ENCODE measurements around the gene NR1D1. TPM values are rescaled to one million over a fixed set of nuclear protein-coding genes. Genes with fewer than 3 reads are reported as not detected.
A peak's percentile ranks its signal among the peaks of the same experiment; 100 is the strongest.

Gene NR1D1
- total RNA-seq, 1 donor from 2014 or later = 20.1 TPM

DNA sequence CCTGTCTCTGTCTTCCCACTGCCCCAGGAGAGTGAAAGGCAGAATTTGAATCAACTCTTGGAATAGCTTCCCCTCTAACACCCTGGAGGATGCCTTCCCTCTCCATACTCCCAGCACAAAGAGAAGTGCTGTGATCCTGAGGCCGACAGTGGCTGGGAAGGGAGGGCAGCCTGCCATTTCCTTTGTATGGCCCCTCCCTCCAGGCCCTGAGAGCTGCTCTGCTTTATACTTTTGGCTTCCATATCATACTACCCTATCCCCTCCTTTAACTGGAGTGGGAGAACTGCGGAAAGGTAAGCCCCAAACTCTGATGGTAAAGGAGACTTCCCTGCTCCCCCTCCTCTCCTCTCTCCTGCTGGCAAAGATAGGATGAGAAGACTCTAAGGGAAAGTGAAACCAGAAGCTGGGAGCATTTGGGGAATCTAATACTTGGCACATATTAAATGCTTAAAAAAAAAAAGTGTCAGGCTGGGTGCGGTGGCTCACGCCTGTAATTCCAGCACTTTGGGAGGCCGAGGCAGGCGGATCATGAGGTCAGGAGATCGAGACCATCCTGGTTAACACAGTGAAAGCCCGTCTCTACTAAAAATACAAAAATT, 42.1 kb downstream of the NR1D1 start:
- no peaks in the 10 kb centered on the region for H3K27me3 ChIP-seq (ENCODE audit: low read depth)
- H3K4me1 ChIP-seq = peaks cover 33% of the 10 kb centered on the region
- no peak for DNase-seq
- peak overlapping the region; percentile 7 for H3K4me3 ChIP-seq
- no peaks in the 10 kb centered on the region for H3K36me3 ChIP-seq
- peak overlapping the region; percentile 77 for H3K27ac ChIP-seq
- H3K9me3 ChIP-seq = no peaks in the 10 kb centered on the region
- intact Hi-C loops (cut with DNase I) = no loop called here
- no peak for ATAC-seq
- no peak for TF ChIP-seq CTCF (IDR thresholded peaks at IDR 0.05)

DNA sequence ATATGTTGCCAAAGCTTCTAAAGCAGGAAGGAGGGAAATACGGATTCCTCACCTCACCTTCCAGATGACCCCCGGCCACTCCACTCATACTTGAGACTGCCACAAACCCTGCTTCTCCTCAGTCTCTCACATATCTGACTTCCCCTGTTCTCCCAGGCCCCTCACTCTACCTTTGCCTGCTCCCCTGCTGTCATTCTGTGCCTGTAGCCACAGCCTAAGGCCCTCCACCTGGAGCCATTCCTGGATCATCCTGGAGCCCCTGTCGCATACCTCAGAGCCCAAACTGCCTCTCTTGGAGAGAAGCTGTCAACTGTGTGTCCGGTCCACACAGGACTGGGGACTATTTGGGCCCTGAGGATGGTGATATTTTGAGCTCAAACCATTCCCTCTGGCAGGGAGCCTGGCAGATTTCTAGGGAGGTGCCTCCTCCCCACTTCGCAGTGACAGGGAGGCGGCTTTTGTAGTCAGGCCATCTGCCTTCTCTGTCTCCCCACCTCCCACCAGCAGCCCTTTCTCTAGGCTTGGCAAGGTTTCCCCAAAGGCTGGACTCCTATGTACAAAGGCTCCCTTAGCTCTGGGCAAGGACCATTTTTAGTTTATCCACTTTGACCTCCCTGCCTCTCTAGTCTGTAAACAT, 43.9 kb downstream of the NR1D1 start:
- intact Hi-C loops (cut with DNase I) = no loop called here
- no peak for ATAC-seq
- Histone ChIP-seq H3K36me3 (peaks cover 17% of the 10 kb centered on the region), H3K4me3 (no peak overlapping the region), H3K27me3 (ENCODE audit: low read depth) (no peaks in the 10 kb centered on the region), H3K27ac (no peak overlapping the region), H3K9me3 (no peaks in the 10 kb centered on the region), H3K4me1 (peaks cover 31% of the 10 kb centered on the region)
- DNase-seq = no peak
- no peak for TF ChIP-seq CTCF (IDR thresholded peaks at IDR 0.05)

Other genes starting within 250 kb of the NR1D1 start
- 7.1 TPM for gene IKZF3, start 236.3 kb downstream of the NR1D1 start, total RNA-seq
- gene ZPBP2, start 232.4 kb downstream of the NR1D1 start, total RNA-seq = not detected
- gene GSDMB, start 182.0 kb downstream of the NR1D1 start, total RNA-seq = 11.1 TPM
- 61.3 TPM for gene ORMDL3, start 173.0 kb downstream of the NR1D1 start, total RNA-seq
- gene LRRC3C, start 172.9 kb downstream of the NR1D1 start, total RNA-seq = not detected
- 0.62 TPM for gene GSDMA, start 137.6 kb downstream of the NR1D1 start, total RNA-seq
- 79.3 TPM for gene PSMD3, start 119.8 kb downstream of the NR1D1 start, total RNA-seq
- 1.9 TPM for gene CSF3, start 85.1 kb downstream of the NR1D1 start, total RNA-seq
- gene MED24, start 46.2 kb downstream of the NR1D1 start, total RNA-seq = 59.6 TPM
- gene THRA, start 37.6 kb downstream of the NR1D1 start, total RNA-seq = 50.1 TPM
- gene MSL1, start 21.4 kb upstream of the NR1D1 start, total RNA-seq = 97.7 TPM
- 101 TPM for gene CASC3, start 39.9 kb upstream of the NR1D1 start, total RNA-seq
- gene RAPGEFL1, start 76.9 kb upstream of the NR1D1 start, total RNA-seq = 9.3 TPM
- 42.4 TPM for gene WIPF2, start 118.7 kb upstream of the NR1D1 start, total RNA-seq
- 2.3 TPM for gene CDC6, start 187.3 kb upstream of the NR1D1 start, total RNA-seq
- gene RARA, start 208.6 kb upstream of the NR1D1 start, total RNA-seq = 82.6 TPM

Data from lower lobe of right lung (tissue), 2 donors.